Spleen (tissue), 7 donors: Measurements from ENCODE around the gene RCAN3.

ENCODE experiments used
- POLR2A ChIP-seq, 3 donors: fragments of 450-650 bp; IDR thresholded peaks; one replicate each; pipeline ENCODE4 v1.5.1; 2017; ENCODE audit warnings: antibody characterized with exemption in 3 of 3, mild to moderate bottlenecking in 1 of 3
- POLR2AphosphoS5 ChIP-seq, 3 donors: sonication (generic); formaldehyde crosslinking; IDR thresholded peaks; one replicate each; pipeline ENCODE4 v1.5.1; 2017; ENCODE audit warnings: antibody characterized with exemption in 3 of 3
- TF ChIP-seq, protein P1 (sequence below), 11 experiments: fragments of 200-600 bp in 7 of 11; fragments of 450-650 bp in 4 of 11; sonication (generic) in 4 of 11; IDR thresholded peaks in 8 of 11; conservative IDR thresholded peaks in 3 of 11; 1 replicate in 7 of 11; 2 replicates in 4 of 11; pipeline versions ENCODE4 v1.4.0 to v1.8.0; 2016 to 2021; ENCODE audit warnings: antibody characterized with exemption in 11 of 11, inconsistent platforms in 4 of 11, mild to moderate bottlenecking in 1 of 11
- donor health status: DM: no; HTN: no; CAD: no; lungs with moderate emphysema.
- donor health status: DM: no; HTN: no; CAD: no.
- donor health status: DM: no; HTN: no; CAD: no.

DNA sequence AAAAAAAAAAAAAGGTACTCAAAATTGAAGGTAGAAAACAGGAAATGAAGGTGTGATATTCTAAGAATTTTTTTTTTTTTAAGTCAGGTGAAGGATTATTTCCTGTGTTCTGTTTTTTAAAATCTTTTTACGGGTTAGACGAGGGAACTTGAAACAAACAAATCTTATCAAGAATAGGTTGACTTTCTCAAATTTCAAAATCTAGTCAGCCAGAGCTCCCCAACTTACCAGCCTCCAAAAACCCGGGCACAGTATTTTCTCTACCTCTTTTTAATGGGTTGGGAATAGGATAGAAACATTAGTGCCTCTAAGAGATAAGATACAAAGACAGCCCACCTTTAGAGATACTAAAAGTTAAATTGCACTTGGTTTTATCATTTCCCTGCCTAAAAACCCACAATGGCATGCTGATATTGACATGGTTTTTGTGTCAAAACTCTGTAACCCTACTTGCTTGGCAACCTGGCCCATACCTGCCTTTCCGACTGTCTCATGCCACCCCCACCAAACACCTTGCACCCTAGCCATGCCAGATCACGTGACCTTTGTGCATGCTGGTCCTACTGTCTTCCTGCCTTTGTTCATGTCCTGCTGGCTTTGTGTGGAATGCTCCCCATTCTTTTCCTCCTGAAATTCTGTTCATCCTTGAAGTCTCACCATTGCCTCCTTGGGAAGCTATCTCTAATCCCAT is 4.2 kb downstream of the RCAN3 start:
- TF ChIP-seq, protein P1, sequence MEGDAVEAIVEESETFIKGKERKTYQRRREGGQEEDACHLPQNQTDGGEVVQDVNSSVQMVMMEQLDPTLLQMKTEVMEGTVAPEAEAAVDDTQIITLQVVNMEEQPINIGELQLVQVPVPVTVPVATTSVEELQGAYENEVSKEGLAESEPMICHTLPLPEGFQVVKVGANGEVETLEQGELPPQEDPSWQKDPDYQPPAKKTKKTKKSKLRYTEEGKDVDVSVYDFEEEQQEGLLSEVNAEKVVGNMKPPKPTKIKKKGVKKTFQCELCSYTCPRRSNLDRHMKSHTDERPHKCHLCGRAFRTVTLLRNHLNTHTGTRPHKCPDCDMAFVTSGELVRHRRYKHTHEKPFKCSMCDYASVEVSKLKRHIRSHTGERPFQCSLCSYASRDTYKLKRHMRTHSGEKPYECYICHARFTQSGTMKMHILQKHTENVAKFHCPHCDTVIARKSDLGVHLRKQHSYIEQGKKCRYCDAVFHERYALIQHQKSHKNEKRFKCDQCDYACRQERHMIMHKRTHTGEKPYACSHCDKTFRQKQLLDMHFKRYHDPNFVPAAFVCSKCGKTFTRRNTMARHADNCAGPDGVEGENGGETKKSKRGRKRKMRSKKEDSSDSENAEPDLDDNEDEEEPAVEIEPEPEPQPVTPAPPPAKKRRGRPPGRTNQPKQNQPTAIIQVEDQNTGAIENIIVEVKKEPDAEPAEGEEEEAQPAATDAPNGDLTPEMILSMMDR (IDR thresholded peaks at IDR 0.05 in 8 of 11, conservative IDR thresholded peaks at IDR 0.05 in 3 of 11): no peak
- TF ChIP-seq POLR2AphosphoS5 (IDR thresholded peaks at IDR 0.05) (no peak), POLR2A (IDR thresholded peaks at IDR 0.05) (no peak)
